ENCODE data around the gene FGF12.

GRCh38 chr3:192366916-192367315 lies 360.4 kb downstream of the FGF12 start:
- TF ChIP-seq EZH2 (IDR thresholded peaks at IDR 0.05; ENCODE audit: insufficient read depth, poor library complexity, severe bottlenecking) (no peak), EZH2phosphoT487 (IDR thresholded peaks at IDR 0.05; ENCODE audit: insufficient read depth, low read depth) (no peak)
